H1 (cell line): ENCODE data around the gene ZNF488. TPM values are rescaled to one million over a fixed set of nuclear protein-coding genes. Genes with fewer than 3 reads are reported as not detected.

Source experiments
- ATF3 ChIP-seq: IDR thresholded peaks from 2 replicates; pipeline ENCODE4 v1.6.1; 2011; ENCODE audit warnings: low read depth, mild to moderate bottlenecking, low read length; ENCODE audit not compliant: insufficient read depth
- CHD2 ChIP-seq: IDR thresholded peaks from 2 replicates; pipeline ENCODE4 v1.6.1; 2012; ENCODE audit warnings: low read length, improper control_type of control experiment
- HDAC6 ChIP-seq: IDR thresholded peaks from one replicate; pipeline ENCODE4 v1.7.1; 2012; ENCODE audit warnings: low read depth, mild to moderate bottlenecking, inconsistent platforms, low read length, moderate library complexity
- polyA plus RNA-seq, 7 experiments: library from polyadenylated mRNA; depleted of rRNA in 3 of 7; stranded (reverse) in 5 of 7; unstranded in 2 of 7; fragments of >200 nt in 5 of 7; fragments of 200-250 nt in 2 of 7; gene quantifications; 1 replicate in 5 of 7; 2 replicates in 1 of 7; 4 replicates in 1 of 7; pipeline versions ENCODE4 v1.2.1 to v1.2.3, GENCODE V29; 2011 to 2013; ENCODE audit warnings: missing spikeins in 2 of 7, mixed read lengths in 2 of 7
- total RNA-seq: library from RNA; stranded (reverse); fragmentation: NEBNext Ultra II Directional; extraction: Animal tissue kit (Norgen Biotek cat#: 25700); gene quantifications from 2 replicates; pipeline ENCODE4 v1.2.1, GENCODE V29; 2021
- TF ChIP-seq, protein P1 (sequence below): fragments of 300-600 bp; sonication (generic); IDR thresholded peaks from 2 replicates; pipeline ENCODE4 v1.7.1; 2012; ENCODE audit warnings: low read length, moderate library complexity, mild to moderate bottlenecking, inconsistent platforms; ENCODE audit not compliant: insufficient replicate concordance

The ZNF488 gene
- total and polyA plus RNA-seq, 2 of the 8 experiments (the other 6 are each of a cell fraction or from before 2014, with no cell fraction given) = 7.9 to 11.4 TPM

DNA sequence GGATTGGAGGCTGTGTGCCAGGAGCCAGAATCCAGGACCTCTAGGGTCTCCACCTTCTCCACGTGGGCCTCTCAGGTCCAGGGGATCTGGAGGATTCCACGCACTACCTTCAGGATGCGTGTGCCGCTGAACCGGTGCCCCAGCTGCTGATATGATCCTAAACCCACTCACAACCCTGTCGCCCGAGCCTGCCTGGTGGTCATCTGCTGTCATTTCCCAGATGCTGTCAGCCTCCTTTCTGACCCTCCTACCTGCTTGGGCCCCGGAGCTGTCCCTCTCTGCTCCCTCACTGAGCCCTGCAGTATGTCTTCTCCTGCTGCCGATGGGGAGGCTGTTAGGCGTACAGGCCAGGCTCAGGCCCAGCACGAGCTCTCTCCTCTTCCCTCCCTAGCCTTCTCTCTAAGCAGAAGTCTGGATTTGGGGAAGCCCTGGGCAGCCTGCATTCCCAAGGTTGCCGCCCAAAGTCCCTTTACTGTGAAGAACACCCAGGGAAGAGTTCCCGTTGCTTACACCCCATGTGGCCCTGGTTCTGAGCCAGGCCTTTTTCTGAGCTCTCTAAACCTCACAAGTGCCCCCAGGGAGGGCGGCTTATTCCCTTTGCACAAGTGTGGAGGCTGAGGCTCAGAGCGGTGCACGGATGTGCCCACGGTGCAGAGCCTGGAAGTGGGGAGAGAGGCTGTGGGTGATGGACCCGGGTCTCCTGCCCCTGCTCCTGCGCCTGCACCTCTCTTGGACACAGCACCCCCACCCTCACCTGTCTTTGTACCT, 30.8 kb upstream of the ZNF488 start (continued):
- TF ChIP-seq, protein P1, sequence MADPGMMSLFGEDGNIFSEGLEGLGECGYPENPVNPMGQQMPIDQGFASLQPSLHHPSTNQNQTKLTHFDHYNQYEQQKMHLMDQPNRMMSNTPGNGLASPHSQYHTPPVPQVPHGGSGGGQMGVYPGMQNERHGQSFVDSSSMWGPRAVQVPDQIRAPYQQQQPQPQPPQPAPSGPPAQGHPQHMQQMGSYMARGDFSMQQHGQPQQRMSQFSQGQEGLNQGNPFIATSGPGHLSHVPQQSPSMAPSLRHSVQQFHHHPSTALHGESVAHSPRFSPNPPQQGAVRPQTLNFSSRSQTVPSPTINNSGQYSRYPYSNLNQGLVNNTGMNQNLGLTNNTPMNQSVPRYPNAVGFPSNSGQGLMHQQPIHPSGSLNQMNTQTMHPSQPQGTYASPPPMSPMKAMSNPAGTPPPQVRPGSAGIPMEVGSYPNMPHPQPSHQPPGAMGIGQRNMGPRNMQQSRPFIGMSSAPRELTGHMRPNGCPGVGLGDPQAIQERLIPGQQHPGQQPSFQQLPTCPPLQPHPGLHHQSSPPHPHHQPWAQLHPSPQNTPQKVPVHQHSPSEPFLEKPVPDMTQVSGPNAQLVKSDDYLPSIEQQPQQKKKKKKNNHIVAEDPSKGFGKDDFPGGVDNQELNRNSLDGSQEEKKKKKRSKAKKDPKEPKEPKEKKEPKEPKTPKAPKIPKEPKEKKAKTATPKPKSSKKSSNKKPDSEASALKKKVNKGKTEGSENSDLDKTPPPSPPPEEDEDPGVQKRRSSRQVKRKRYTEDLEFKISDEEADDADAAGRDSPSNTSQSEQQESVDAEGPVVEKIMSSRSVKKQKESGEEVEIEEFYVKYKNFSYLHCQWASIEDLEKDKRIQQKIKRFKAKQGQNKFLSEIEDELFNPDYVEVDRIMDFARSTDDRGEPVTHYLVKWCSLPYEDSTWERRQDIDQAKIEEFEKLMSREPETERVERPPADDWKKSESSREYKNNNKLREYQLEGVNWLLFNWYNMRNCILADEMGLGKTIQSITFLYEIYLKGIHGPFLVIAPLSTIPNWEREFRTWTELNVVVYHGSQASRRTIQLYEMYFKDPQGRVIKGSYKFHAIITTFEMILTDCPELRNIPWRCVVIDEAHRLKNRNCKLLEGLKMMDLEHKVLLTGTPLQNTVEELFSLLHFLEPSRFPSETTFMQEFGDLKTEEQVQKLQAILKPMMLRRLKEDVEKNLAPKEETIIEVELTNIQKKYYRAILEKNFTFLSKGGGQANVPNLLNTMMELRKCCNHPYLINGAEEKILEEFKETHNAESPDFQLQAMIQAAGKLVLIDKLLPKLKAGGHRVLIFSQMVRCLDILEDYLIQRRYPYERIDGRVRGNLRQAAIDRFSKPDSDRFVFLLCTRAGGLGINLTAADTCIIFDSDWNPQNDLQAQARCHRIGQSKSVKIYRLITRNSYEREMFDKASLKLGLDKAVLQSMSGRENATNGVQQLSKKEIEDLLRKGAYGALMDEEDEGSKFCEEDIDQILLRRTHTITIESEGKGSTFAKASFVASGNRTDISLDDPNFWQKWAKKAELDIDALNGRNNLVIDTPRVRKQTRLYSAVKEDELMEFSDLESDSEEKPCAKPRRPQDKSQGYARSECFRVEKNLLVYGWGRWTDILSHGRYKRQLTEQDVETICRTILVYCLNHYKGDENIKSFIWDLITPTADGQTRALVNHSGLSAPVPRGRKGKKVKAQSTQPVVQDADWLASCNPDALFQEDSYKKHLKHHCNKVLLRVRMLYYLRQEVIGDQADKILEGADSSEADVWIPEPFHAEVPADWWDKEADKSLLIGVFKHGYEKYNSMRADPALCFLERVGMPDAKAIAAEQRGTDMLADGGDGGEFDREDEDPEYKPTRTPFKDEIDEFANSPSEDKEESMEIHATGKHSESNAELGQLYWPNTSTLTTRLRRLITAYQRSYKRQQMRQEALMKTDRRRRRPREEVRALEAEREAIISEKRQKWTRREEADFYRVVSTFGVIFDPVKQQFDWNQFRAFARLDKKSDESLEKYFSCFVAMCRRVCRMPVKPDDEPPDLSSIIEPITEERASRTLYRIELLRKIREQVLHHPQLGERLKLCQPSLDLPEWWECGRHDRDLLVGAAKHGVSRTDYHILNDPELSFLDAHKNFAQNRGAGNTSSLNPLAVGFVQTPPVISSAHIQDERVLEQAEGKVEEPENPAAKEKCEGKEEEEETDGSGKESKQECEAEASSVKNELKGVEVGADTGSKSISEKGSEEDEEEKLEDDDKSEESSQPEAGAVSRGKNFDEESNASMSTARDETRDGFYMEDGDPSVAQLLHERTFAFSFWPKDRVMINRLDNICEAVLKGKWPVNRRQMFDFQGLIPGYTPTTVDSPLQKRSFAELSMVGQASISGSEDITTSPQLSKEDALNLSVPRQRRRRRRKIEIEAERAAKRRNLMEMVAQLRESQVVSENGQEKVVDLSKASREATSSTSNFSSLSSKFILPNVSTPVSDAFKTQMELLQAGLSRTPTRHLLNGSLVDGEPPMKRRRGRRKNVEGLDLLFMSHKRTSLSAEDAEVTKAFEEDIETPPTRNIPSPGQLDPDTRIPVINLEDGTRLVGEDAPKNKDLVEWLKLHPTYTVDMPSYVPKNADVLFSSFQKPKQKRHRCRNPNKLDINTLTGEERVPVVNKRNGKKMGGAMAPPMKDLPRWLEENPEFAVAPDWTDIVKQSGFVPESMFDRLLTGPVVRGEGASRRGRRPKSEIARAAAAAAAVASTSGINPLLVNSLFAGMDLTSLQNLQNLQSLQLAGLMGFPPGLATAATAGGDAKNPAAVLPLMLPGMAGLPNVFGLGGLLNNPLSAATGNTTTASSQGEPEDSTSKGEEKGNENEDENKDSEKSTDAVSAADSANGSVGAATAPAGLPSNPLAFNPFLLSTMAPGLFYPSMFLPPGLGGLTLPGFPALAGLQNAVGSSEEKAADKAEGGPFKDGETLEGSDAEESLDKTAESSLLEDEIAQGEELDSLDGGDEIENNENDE = no peak
- TF ChIP-seq HDAC6 = no peak
- no peak for TF ChIP-seq CHD2
- TF ChIP-seq ATF3 = no peak
